Neural crest cell (in vitro differentiated cells): ENCODE measurements around the gene DTNB. TPM values are rescaled to one million over a fixed set of nuclear protein-coding genes. Genes with fewer than 3 reads are reported as not detected.

Experiments
- DNase-seq: peaks from one replicate; pipeline ENCODE4 v3.0.0; 2021; ENCODE audit warnings: low read depth, mixed read lengths, low spot score
- H3K27ac Mint-ChIP-seq: one replicate; pipeline ENCODE4 v1.8.0; 2021; ENCODE audit warnings: mild to moderate bottlenecking, mixed read lengths; ENCODE audit not compliant: unreplicated experiment
- H3K27me3 Mint-ChIP-seq: 2 replicates; pipeline ENCODE4 v1.8.0; 2021; ENCODE audit warnings: low read depth, mild to moderate bottlenecking, mixed read lengths
- H3K36me3 Mint-ChIP-seq: 2 replicates; pipeline ENCODE4 v1.8.0; 2021; ENCODE audit warnings: low read depth, mild to moderate bottlenecking, mixed read lengths
- H3K4me1 Mint-ChIP-seq: 2 replicates; pipeline ENCODE4 v1.8.0; 2021; ENCODE audit warnings: mixed read lengths
- H3K4me3 Mint-ChIP-seq: one replicate; pipeline ENCODE4 v1.8.0; 2021; ENCODE audit warnings: mild to moderate bottlenecking, mixed read lengths
- H3K9me3 Mint-ChIP-seq: 2 replicates; pipeline ENCODE4 v1.8.0; 2021; ENCODE audit warnings: mixed read lengths
- CTCF ChIP-seq: fragments of 200-600 bp; sonication (generic); conservative IDR thresholded peaks from 2 replicates; pipeline ENCODE4 v1.5.0; 2021; ENCODE audit warnings: antibody characterized with exemption, mild to moderate bottlenecking
- total RNA-seq: library from RNA; stranded (reverse); gene quantifications from 2 replicates; pipeline ENCODE4 v1.2.1, GENCODE V29; 2021

Gene DTNB
- total RNA-seq, 1 donor from 2014 or later = 29.5 TPM

DNA sequence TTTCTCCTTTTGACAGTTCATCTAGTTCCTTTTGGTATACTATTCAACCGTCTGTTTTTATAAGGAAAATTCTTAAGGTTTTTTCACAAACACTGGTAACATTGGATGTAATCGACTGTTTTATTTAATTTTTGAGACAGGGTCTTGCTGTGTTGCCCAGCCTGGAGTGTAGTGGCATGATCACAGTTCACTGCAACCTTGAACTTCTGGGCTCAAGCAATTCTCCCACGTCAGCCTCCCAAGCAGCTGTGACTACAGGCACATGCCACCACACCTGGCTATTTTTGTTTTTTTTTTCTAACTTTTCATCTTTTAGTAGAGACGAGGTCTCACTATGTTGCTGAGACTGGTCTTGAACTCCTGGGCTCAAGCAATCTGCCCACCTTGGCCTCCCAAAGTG is 227.3 kb downstream of the DTNB start:
- H3K4me1 Mint-ChIP-seq = no peaks in the 10 kb centered on the region
- no peak for TF ChIP-seq CTCF
- no peaks in the 10 kb centered on the region for H3K27me3 Mint-ChIP-seq
- no peak for DNase-seq
- no peaks in the 10 kb centered on the region for H3K9me3 Mint-ChIP-seq
- no peak overlapping the region for H3K4me3 Mint-ChIP-seq
- no peak overlapping the region for H3K27ac Mint-ChIP-seq
- H3K36me3 Mint-ChIP-seq = peaks cover 8% of the 10 kb centered on the region

DNA sequence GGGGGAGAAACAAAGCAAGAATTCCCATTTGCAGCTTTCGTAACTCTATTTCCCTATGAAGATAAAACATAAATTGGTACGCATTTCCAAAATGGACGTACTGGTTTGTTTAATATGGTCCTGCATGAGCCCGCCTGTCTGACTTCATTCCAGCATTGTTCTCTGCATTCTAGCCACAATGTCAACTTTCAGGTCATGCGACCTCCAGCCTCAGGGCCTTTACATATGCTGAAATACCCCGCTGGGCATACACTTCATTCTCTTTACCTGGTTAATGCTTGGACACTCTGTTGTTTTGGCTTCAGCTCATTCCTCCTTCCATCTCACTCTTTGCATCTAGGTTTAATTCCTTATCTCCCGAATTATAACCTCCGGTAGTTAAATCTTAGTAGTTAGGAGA is 227.9 kb downstream of the DTNB start:
- TF ChIP-seq CTCF = no peak
- Mint-ChIP-seq H3K27ac (no peak overlapping the region), H3K9me3 (no peaks in the 10 kb centered on the region), H3K4me3 (no peak overlapping the region), H3K27me3 (no peaks in the 10 kb centered on the region), H3K36me3 (peaks cover 8% of the 10 kb centered on the region), H3K4me1 (no peaks in the 10 kb centered on the region)
- DNase-seq = no peak

DNA sequence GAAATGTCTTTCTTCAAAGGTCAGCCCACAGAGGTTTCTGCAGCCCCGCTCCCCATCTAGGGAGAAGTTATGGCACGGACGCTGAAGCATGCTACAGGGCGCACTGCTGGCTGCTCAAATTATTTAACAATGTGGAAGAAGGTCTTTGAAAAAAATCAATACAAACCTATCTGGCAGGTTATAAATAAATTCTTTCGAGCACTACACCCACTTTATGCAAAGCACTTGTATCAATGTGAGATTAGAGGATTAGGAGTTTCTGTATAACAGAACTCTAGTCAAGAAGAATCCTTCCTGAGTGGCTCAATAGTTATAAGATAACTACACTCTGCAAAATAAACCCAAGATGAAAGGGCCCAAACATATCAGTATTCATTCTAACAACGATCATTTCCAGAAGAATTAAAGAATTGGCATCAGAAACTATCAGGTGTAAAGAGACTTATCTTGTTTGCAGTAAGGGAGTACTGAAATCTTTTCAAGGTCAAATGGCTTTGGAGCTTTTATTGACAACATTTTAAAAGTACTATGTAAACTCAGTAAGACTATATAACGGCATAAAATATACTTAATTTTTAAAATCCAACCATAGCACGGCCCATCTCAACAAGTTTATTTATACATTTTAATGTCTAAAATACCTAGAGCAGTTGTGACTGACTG is 228.6 kb downstream of the DTNB start:
- Mint-ChIP-seq H3K4me1 (no peaks in the 10 kb centered on the region), H3K9me3 (no peaks in the 10 kb centered on the region), H3K36me3 (peaks cover 5% of the 10 kb centered on the region), H3K27ac (no peak overlapping the region), H3K4me3 (no peak overlapping the region), H3K27me3 (no peaks in the 10 kb centered on the region)
- DNase-seq = no peak
- no peak for TF ChIP-seq CTCF

DNA sequence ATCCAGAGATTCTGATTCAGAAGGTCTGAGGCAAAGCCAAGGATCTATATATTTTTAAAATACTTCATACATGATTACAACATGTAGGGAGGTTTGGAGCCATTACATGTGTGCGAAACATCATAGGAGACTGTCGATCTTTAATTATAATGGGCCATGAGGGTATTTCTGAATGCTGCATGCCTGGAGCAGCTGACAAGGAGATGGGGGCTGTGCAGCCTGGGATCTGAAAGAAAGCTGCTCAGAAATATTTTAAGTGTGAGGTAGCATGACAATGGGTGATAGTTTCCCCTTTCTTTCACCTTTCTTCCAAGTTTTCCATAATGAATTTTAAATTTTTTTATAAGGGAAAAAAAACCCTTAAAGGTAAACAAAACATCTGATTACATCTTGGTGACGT is 229.6 kb downstream of the DTNB start:
- peaks cover 5% of the 10 kb centered on the region for H3K36me3 Mint-ChIP-seq
- H3K4me3 Mint-ChIP-seq = no peak overlapping the region

DNA sequence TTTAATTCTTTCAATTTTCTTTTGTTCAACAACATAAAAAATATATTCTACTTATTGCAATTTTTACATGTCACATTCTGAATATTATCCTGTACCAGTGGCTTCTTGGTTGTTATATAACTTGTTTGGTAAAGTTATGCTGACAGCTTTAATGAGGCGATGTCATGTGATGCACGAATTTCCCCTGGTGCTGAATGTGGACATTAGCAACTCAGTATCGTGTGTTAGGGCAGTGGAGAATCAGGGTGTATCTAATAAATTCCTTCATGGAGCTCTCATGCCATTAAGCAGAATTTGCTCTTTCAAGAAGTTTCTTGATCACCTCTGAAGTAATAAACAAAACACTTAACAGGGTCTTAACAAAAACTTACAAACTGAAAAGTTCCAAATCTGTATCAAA is 232.0 kb downstream of the DTNB start:
- H3K36me3 Mint-ChIP-seq = peaks cover 3% of the 10 kb centered on the region
- H3K4me3 Mint-ChIP-seq = no peak overlapping the region
- H3K27me3 Mint-ChIP-seq = no peaks in the 10 kb centered on the region
- H3K27ac Mint-ChIP-seq = no peak overlapping the region
- no peak for DNase-seq
- H3K4me1 Mint-ChIP-seq = no peaks in the 10 kb centered on the region
- TF ChIP-seq CTCF = no peak
- no peaks in the 10 kb centered on the region for H3K9me3 Mint-ChIP-seq

More for the DNA sequence above, 229.6 kb downstream of the DTNB start:
- no peak overlapping the region for H3K27ac Mint-ChIP-seq
- DNase-seq = no peak
- no peaks in the 10 kb centered on the region for H3K27me3 Mint-ChIP-seq
- H3K9me3 Mint-ChIP-seq = no peaks in the 10 kb centered on the region
- no peak for TF ChIP-seq CTCF
- H3K4me1 Mint-ChIP-seq = no peaks in the 10 kb centered on the region
